GM18502 (cell line): ENCODE data around the gene ATL2.
"Not testable (repeated sequence)": the region's sequence is repeated elsewhere in the genome, so short reads cannot be mapped to it uniquely, and the experiment has no call there.

Experiments used
- ATAC-seq: cut with Tn5 transposase; IDR thresholded peaks from one replicate; pipeline ENCODE4 v1.9.1; 2021; ENCODE audit warnings: mild to moderate bottlenecking; ENCODE audit not compliant: unreplicated experiment, poor library complexity

ATL2 gene

DNA sequence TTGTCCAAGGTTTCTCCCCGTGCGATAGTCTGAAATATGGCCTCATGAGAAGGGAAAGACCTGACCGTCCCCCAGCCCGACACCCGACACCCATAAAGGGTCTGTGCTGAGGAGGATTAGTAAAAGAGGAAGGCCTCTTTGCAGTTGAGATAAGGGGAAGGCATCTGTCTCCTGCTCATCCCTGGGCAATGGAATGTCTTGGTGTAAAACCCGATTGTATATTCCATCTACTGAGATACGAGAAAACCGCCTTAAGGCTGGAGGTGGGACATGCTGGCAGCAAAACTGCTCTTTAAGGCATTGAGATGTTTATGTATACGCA, 99.0 kb downstream of the ATL2 start:
- not testable (repeated sequence) for ATAC-seq

DNA sequence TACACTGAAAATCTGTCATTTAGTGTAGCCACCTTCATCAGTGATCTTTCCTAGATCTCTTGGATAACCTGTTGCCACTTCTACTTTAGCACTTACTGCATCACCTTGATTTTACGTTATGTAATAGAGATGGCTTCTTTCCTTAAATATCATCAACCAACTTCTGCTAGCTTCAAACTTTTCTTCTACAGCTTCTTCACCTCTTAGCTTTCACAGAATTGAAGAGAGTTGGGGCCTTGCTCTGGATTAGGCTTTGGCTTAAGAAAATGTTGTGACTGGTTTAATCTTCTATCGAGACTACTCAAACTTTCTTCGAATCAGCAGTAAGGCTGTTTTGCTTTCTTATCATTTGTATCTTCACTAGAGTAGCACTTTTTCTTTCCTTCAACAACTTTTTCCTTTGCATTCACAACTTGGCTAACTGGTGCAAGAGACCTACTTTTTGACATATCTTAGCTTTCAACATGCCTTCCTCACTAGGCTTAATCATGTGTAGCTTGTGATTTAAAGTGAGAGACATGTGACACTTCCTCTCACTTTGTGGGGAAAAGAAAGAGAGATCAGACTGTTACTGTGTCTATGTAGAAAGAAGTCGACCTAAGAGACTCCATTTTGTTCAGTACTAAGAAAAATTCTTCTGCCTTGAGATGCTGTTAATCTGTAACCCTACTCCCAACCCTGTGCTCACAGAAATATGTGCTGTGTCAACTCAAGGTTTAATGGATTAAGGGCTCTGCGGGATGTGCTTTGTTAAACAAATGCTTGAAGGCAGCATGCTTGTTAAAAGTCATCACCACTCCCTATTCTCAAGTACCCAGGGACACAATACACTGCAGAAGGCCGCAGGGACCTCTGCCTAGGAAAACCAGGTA, 99.6 kb downstream of the ATL2 start:
- no peak for ATAC-seq

DNA sequence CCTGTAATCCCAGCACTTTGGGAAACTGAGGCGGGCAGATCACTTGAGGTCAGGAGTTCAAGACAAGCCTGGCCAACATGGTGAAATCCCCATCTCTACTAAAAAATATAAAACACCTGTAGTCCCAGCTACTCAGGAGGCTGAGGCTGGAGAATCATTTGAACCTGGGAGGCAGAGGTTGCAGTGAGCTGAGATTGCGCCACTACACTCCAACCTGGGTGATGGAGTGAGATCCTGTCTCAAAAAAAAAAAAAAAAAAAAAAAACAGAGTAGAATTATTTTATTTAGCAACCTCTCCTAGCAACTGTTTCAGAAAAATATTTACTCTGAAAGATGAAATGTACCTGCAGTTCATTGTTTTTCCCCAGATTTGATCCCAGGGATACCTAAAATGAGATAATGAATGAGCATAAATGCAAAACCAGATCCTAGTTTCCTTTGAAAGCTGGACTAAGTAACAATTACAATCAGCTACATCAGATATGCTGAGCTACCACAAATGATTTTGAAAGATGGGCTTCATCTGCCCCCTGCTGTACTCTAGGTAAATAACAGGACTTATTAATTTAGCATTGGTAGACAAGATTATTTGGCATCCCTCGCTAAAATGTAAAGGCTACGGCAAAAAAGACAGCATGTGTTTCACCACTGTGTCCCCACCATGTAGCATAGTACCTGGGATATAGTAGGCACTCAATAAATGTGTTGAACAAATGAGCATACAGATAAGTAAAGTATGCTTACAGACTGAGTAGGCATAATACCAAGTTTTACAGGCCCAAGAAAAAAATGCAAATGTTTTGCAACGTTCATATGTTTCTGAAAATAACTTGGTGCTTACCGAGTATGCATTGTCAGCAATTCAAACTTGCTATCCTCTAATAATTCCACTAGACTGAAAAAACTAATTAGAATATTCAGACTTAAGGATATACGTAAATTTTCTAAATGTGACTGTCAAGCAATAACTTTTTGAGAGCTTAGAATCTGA, 102.5 kb downstream of the ATL2 start:
- no peak for ATAC-seq

DNA sequence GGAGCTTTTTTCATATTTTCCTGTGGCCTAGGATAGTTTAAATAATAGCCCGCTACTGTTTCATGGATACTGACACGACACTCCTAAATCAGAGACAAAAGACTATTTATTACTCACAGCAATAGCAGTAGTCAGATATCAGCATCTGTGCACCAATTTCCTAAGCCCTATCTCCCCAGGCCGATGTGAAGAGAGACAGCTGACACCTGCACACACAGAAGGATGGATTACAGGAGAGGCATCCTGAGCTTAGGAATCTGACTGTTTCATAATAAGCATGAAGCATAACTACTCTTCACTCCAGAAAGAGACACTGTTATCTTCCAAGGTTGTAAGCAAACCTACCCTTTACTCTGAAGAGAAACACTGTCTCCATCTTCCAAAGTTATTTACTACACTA, 105.4 kb downstream of the ATL2 start:
- ATAC-seq = no peak

DNA sequence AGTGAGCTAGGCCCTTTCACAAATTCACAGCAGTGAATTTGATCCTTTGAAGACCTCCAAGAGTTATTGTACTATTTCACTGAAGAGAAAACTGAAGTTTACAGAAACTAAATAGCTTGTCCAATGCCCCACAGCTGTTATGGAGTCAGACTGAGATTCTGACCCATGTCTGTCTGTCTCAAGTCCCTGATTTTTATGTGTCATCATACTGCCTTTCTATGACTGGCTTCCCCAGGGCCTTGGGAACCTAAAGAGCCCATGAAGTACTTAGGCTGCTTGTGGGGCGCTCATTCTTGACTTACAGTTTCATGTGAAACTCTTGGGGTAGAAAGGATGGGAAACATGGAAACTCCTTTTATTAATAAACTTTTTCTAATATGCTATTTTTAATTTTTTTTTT, 107.7 kb downstream of the ATL2 start:
- no peak for ATAC-seq

DNA sequence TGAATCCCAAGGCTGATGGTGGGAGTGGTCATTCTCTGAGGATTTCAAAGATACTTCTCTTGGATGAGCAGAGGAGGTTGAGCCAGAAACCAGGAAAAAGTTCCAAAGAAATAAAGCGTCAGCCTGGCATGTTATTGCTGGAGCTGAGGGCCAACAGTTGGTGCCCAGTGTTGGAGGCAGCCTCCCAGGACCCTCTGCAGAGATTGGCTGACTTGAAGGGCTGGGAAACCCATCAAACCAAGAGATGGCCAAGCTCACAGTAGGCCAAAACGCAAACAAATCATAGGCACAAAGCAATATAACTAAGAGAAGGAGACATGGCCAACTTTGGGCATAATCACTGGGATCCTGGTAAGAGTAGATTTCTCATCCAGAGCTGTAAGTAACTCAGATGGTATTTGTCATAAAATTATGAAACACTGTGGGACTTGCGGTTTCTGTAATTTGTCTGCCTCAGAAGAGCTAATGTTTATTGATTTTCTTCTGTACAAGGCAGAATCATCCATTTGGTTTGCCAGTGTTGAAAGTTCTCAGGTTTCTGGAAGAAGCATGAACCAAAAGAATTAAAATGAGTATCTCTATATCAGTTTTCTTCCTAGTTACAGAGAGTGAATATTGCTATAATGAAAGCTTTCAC, 108.3 kb downstream of the ATL2 start:
- ATAC-seq = no peak

DNA sequence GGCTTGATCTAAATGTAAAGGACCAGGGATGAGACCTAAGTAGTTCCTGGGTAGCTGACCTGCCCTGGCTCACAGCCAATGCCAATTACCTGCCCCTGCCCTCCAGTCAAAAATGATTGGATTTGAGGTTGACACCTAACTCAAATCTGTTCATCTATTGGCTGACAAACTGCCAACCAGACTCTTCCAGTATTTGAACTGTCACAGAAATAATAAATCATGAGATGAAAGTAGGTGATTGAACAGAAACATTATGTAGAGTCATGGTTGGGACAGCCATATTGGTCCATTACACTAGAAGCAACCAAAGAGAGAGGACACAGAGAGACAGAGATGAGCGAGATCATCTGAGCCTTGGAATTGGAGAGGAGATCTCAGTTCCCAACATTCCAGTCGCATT, 109.1 kb downstream of the ATL2 start:
- no peak for ATAC-seq

DNA sequence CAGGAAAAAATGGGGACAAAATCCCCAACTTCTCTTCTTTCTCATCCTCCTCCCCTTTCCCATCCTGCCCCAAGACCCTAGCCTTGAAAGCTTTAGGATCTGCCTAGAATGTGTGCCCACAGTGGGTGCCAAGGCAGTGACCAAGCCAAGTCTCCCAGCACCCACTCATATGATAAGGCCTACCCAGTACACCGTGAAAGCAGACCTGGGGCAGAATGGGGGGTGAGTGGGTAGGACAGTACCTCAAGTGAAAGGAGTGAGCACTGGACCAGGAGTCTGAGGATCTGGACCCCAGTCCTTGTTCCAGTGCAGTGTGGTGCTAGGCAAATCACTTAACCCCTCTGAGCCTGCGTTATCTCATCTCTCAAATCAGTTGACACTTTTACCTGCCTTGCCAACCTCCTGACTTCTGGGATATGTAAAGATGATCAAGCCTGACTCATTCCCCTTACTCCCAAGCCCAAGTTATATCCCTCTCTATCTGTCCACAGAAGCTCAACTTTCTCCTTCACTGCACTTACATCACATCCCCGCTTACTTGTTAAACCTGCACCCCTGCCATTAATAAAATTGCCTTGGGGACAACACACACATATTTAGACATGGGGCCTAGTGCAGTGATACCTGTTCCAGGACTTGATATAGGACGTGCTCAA, 109.7 kb downstream of the ATL2 start:
- ATAC-seq = no peak

DNA sequence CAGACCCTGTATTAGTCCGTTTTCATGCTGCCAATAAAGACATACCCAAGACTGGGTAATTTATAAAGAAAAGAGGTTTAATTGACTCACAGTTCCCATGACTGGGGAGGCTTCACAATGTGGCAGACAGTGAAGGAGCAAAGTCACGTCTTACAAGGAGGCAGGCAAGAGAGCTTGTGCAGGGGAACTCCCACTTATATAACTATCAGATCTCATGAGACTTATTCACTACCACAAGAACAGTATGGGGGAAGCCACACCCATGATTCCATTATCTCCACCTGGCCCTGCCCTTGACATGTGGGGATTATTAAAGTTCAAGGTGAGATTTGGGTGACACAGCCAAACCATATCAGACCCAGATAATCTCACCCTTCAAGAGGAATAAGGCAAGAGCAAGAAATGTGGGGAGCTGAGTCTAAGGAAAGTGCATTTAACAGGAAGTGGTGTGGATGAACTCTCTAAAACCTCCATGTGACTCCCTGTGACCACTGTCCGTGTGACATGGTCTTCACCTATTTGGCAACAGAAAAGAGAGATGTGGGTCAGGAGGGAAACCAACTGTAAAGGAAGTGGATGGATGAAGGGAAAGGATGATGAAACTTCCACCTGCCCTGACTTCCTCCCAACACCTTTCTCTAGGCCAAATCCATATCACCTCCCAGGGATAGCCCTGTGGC, 110.6 kb downstream of the ATL2 start:
- no peak for ATAC-seq

DNA sequence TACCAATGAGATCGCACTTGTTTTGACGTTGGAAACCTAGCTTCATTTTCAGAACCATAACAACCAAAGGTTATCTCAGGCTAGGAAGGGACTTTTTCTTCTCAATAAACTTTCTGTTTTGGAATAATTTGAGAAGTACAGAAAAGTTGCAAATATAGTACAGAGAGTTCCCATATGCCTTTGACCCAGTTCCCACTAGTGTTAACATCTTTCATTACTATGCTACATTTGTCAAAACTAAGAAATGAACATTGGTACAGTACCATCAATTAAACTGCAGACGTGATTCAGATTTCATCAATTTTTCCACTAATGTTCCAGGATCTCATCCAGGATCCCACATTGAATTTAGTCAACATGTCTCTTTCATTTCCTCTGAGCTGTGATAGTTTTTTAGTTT, 111.6 kb downstream of the ATL2 start:
- no peak for ATAC-seq

DNA sequence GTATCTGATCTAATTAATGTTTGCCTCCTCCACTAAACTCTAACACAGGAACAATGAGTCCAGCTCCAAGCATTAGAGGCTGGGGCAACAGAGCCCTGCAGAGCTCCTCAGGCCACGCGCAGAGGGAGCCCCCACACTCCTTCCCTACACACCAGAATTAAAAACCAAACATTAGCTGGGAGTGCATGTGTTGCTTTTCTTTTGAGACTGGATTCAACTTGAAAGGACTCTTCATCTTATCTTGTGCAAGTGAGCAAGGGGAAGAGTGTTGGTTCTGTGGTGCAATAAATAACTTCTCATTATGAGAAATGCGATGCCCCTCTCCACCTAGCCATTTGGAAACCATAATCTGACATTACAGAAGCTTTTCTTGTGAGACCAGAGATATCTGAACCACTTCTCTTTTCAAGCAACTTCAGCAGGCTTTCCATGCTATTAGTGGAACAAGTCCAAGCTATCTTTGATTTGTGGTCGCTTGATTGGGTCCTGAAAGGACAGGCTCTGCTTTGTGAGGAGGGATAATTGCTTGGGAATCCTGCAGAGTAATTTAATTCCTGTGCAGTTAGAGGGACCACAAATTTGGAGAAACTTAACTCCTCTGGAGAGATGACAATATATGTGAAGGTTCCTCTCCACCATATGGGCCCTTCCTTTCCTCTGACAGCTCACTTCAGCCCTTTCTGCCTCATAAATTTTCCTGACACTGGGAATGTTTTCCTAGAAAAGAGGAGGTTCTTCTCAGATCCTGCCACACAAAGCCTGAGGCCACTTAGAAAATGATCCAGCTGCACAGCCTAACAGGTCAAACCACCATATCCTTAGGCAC, 112.5 kb downstream of the ATL2 start:
- no peak for ATAC-seq

DNA sequence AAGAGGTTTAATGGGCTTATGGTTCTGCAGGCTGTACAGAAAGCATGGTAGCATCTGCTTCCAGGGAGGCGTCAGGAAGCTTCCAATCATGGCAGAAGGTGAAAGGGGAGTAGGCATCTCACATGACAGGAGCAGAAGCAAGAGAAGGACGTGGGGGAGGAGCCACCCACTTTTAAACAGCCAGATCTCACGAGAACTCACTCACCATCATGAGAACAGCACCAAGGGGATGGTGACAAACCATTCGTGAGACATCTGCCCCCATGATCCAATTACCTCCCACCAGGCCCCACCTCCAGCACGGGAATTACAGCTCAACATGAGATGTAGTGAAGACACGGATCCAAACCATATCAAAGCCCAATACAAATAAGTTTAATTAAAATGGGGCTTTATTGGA, 113.8 kb downstream of the ATL2 start:
- no peak for ATAC-seq

DNA sequence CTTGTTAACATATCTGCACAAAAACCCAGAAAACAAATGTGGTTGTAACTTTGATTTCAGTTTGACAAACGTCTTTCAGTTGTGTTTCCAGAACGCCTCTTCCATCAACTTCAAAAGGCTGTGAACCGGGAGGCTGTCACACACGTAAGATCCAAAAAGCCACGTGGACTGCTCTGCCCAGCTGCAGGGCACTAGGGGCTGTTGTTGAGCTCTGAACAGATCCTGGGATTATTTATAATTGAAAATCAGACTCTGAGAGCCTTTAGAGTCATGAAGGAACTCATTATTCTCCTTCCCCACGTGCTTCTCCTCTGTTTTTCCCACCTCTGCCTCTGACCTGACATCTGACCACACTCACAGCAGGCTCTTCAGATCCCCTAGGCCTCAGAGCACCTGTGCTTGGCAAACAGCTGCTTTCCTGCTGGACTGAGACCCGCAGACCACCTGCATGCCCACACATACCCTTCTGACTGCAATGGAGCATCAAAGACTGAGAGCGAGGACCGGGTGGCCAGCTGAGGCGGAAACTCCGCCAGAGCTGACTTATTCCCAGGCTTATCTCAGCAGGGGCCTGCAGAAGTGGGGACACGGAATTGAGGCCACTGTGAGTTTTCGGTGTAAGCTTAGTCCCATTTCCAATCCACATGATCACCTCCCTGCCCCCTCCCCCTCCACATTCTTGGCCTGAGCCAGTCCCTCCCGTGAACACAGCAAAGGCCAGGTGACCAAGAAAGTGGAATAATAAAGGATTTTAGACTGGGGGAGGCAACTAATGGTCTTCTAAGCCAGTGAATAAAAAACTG, 114.8 kb downstream of the ATL2 start:
- no peak for ATAC-seq

DNA sequence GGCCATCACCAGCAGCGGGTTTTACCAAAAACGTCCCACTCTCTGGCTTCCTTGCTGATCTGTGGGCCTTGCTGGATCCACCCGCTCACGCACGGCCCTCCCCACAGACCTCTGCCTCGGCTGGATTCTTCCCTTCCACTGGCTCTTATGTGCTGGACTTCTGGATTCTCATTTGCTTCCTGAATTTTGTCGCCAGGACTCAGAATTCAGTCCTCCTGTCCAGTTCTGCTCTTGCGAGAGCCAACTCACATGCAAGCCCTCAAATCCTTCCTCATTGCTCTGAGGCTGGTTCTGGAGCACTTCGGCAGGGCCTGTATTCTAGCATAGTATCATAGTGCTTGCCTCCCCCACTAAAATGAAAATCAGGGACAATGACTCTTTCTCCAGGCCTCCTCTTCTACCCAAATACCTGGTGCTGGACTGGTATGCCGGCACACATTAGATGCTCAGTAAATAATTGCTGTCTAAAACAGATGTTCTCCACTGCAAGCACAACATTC, 115.5 kb downstream of the ATL2 start:
- no peak for ATAC-seq

DNA sequence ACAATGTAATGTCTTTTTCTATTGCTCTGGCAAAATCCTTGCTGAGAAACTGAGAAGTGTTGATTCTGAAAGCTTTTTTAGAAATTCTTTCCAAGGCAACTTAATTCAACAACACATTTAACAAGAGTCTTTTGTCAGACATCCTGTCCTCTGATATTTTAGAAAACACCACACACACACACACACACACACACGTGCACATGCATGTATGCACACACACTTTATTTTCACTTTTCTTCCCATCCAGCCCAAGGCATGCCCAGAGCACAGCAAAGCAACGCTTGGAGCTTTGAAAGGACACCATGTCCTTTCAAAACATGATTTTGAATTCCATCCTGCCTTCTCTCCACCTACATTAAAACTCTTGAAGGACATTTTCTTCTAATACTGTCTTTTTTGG, 116.1 kb downstream of the ATL2 start:
- ATAC-seq = no peak

DNA sequence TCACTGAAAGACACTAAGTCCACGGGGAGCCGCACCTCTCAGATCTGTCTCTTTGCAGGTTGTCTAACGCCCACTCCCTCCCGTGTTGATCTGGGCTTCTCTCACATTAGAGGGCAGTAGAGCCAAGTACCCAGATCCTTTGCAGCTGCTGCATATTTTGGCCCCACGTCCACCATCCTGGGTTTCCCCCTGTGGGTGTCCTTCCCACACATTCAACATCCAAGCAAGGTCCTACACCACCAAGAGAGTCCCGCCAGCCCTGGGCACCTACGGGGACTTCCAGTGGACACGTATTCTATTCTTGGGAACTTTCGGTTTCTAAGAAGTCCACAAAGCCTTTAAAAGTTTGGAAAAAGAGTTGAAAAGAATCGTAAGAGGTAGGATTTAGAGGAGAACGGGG, 116.6 kb downstream of the ATL2 start:
- ATAC-seq = no peak

DNA sequence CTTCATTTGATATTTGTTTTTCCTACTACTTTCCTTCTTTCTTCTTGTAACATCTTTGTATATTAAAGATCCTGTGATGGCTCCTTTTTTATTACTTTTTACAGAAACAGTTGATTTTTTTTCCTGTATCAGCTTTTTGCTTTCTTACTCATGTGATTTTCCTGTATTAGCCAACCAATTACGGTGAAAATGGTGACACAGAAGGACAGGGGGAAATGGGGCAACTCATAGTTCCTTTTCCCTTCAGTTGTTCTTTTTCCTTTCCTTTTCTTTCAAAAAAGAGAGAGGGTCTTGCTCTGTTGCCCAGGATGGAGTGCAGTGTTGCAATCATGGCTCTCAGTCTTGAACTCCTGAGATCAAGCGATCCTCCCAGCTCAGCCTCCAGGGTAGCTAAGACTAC, 117.8 kb downstream of the ATL2 start:
- ATAC-seq = no peak

DNA sequence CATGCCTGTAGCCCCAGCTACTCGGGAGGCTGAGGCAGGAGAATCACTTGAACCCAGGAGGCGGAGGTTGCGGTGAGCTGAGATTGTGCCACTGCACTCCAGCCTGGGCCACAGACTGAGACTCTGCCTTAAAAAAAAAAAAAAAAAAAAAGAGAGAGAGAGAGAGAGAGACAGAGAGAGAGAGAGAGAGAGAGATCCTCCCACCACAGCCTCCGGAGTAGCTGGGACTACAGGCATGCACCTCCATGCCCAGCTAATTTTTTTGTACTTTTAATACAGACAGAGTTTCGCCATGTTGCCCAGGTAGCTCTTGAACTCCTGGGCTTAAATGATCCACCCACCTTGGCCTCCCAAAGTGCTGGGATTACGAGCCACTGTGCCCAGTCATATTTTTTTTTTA, 119.4 kb downstream of the ATL2 start:
- ATAC-seq = not testable (repeated sequence)
